ENCODE measurements around the gene ASB2. TPM values are rescaled to one million over a fixed set of nuclear protein-coding genes. Genes with fewer than 3 reads are reported as not detected.

Gene ASB2
- total and polyA plus RNA-seq, 8 donors: 2.0 to 199 (median 18.7) TPM

DNA sequence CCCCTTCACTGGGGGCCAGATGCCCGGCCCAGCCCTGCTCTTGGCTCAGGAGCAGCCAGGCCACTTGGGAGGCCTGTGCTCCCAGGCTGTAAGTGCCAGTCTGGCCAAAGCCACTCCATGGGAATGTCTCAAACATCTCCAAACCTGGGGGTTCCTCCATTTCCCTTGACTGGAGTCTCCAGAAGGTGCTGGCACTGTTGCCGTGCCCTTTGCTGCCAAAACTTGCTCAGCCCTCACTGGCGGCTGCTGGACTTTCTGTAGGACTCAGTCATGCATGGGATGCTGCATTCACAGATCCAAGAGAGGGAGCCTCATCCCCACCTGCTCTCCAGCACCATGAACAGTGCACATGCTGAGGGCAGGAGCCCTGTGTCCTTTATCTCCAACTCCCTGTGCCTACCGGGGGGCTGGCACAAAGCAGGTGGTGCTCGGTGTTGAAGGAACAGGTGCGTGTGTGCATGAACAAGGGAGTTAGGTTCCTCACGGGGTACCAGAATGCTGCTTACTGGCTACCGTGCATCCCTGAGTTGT, 40.1 kb upstream of the ASB2 start:
- intact Hi-C loops (cut with DNase I; ENCODE audit: low total_unique reads): no loop called here
- no peak overlapping the region for H3K4me3 ChIP-seq
- H3K36me3 ChIP-seq: no peaks in the 10 kb centered on the region
- H3K27me3 ChIP-seq: peaks cover 0 to under 1% (median 0%) of the 10 kb centered on the region in 3 donors
- peaks cover 0 to 4% (median 0%) of the 10 kb centered on the region in 4 donors for H3K4me1 ChIP-seq
- DNase-seq: no peak
- TF ChIP-seq, protein P1, sequence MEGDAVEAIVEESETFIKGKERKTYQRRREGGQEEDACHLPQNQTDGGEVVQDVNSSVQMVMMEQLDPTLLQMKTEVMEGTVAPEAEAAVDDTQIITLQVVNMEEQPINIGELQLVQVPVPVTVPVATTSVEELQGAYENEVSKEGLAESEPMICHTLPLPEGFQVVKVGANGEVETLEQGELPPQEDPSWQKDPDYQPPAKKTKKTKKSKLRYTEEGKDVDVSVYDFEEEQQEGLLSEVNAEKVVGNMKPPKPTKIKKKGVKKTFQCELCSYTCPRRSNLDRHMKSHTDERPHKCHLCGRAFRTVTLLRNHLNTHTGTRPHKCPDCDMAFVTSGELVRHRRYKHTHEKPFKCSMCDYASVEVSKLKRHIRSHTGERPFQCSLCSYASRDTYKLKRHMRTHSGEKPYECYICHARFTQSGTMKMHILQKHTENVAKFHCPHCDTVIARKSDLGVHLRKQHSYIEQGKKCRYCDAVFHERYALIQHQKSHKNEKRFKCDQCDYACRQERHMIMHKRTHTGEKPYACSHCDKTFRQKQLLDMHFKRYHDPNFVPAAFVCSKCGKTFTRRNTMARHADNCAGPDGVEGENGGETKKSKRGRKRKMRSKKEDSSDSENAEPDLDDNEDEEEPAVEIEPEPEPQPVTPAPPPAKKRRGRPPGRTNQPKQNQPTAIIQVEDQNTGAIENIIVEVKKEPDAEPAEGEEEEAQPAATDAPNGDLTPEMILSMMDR (IDR thresholded peaks at IDR 0.05): no peak
- TF ChIP-seq EP300 (IDR thresholded peaks at IDR 0.05): no peak
- 78 to 88% (median 82%) methylated on average over 8 of the region's 8 CpGs for WGBS, 5 donors
- H3K9me3 ChIP-seq: no peaks in the 10 kb centered on the region
- no peak overlapping the region for H3K27ac ChIP-seq

DNA sequence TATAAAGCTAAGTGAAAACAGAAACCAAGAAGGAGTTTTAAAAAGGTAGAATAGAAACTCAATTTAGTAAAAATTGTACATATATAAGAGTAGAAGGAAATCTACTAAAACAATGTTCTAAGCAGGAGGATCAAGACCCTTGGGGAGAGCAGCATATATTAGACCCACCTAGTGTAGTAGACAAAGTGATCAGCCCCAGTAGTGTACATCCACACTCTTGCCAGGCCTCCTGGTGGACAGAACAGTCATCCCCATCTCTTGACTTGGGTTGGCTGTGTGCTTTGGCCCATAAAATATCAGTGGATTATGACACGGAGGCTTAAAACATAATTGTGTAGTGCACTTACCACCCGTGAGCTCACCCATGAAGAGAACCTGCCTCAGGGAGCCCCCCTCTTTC, 38.9 kb upstream of the ASB2 start:
- no peak for DNase-seq
- Histone ChIP-seq H3K4me3 (no peak overlapping the region), H3K36me3 (no peaks in the 10 kb centered on the region), H3K27me3 (peaks cover 0 to 11% (median 0%) of the 10 kb centered on the region in 3 donors), H3K4me1 (peaks cover 0 to 9% (median 0%) of the 10 kb centered on the region in 4 donors), H3K9me3 (no peaks in the 10 kb centered on the region), H3K27ac (no peak overlapping the region)
- 83 to 91% (median 87%) methylated on average over 2 of the region's 2 CpGs for WGBS, 5 donors
- TF ChIP-seq, protein P1 (IDR thresholded peaks at IDR 0.05): no peak
- TF ChIP-seq EP300 (IDR thresholded peaks at IDR 0.05) (no peak), POLR2AphosphoS5 (IDR thresholded peaks at IDR 0.05) (no peak), POLR2A (IDR thresholded peaks at IDR 0.05) (no peak)
- intact Hi-C loops (cut with DNase I; ENCODE audit: low total_unique reads): no loop called here

DNA sequence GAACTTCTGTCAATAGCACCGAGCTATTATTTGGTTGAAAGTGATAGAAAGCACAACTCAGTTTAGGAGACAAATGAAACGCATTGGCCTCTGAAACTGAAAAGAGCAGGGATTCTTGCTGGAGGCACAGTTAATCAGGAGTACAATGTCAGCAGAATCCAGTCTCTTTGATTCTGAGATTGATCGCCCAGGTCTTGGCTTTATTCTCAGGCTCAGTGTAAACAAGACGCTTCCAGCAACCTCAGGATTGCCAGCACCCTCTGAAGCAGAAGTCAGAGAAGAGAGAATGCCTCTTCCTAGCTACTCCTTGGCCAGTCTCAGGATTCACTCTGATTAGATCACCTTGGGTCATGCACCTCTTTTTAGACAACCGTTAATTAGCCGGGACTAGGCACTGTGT, 38.0 kb upstream of the ASB2 start:
- 40 to 60% (median 50%) methylated on average over 6 of the region's 6 CpGs for WGBS, 5 donors

DNA sequence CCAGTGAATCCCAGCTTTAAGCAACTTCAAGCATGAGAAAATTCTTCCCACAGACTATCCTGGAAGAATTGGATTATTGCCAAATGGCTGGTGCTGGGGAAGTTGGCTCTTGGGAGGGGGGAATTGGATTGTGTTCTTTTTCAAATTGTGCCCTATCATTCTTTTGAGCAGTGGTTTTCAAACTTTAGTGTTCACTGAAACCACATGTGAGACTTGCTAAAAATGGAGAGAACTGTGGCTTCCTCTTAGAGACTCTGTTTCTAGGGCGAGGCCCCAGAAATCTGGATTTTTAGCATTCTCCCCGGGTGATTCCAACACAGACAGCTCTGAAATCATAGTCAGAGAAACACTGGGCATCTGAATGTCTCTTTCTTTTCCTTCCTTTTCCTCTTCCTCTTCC, 35.4 kb upstream of the ASB2 start:
- DNase-seq: no peak
- Histone ChIP-seq H3K9me3 (no peaks in the 10 kb centered on the region), H3K4me3 (no peak overlapping the region), H3K27me3 (peaks cover 0 to 11% (median 0%) of the 10 kb centered on the region in 3 donors), H3K27ac (no peak overlapping the region), H3K4me1 (peaks cover 0 to 9% (median 0%) of the 10 kb centered on the region in 4 donors), H3K36me3 (no peaks in the 10 kb centered on the region)
- whole genome bisulfite sequencing, 5 donors: 42 to 57% (median 54%) methylated on average over 2 of the region's 2 CpGs
- intact Hi-C loops (cut with DNase I; ENCODE audit: low total_unique reads): no loop called here
- no peak for TF ChIP-seq EP300 (IDR thresholded peaks at IDR 0.05)
- no peak for TF ChIP-seq POLR2AphosphoS5 (IDR thresholded peaks at IDR 0.05)
- TF ChIP-seq, protein P1 (IDR thresholded peaks at IDR 0.05): no peak
- TF ChIP-seq POLR2A (IDR thresholded peaks at IDR 0.05): no peak

More for the DNA sequence above, 38.0 kb upstream of the ASB2 start:
- Histone ChIP-seq H3K36me3 (no peaks in the 10 kb centered on the region), H3K4me3 (no peak overlapping the region), H3K4me1 (peaks cover 0 to 9% (median 0%) of the 10 kb centered on the region in 4 donors), H3K27ac (no peak overlapping the region), H3K9me3 (no peaks in the 10 kb centered on the region), H3K27me3 (peaks cover 0 to 11% (median 0%) of the 10 kb centered on the region in 3 donors)
- intact Hi-C loops (cut with DNase I; ENCODE audit: low total_unique reads): no loop called here
- DNase-seq: no peak
- TF ChIP-seq, protein P1 (IDR thresholded peaks at IDR 0.05): no peak
- TF ChIP-seq EP300 (IDR thresholded peaks at IDR 0.05) (no peak), POLR2A (IDR thresholded peaks at IDR 0.05) (no peak), POLR2AphosphoS5 (IDR thresholded peaks at IDR 0.05) (no peak)
